HG03565 (cell line): ENCODE data around the gene SELENOT.

Experiments used
- ATAC-seq: cut with Tn5 transposase; IDR thresholded peaks from one replicate; pipeline ENCODE4 v1.9.1; 2021; ENCODE audit warnings: mild to moderate bottlenecking, moderate library complexity; ENCODE audit not compliant: unreplicated experiment

The SELENOT gene

DNA sequence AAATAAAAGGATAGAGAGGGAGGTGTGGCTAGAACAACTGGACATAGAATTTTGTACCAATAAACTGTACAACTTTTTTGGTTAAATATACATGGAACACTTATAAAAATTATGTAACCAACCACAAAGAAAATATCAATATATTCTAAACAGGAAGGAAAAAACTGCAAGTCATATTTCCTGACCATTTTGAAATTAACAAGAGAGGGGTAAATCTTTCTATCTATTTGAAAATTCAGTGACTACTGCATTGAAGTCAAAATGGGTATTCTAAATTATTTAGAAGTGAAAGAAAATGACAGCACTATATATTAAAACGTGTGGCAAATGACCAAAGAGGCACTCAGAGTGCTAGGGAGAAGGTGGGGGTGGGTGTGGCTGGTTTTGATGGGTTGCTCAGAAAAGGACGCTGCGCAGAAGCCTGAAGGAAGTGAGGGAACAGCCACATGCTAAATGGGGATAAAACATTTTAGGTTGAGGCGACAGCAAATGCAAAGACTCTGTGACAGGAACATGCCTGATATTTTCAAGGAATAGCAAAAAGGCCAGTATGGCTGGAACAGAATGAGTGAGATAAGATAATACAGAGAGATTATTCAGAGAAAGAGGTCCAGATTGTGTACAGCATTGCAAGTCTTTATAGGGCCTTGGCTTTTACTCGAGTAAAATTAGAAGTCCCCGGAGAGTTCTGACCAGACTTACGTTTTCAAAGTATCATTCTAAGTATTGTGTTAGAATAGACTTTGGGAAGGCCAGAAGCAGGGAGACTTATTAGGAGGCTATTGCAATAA is 59.5 kb downstream of the SELENOT start:
- no peak for ATAC-seq

DNA sequence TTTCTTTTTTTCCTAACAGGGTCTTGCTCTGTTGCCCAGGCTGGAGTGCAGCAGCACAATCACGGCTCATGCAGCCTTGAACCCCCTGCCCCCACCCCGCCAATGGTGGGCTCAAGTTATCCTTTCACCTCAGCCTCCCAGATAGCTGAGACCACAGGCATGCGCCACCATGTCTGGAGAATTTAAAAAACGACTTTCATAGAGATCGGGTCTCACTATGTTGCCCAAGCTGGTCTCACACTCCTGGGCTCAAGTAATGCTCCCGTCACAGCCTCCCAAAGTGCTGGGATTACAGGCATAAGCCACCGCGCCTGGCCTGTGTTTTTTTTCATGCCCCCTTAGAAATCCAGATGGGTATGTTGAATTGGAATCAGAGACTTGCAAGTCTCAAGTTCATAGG is 60.3 kb downstream of the SELENOT start:
- no peak for ATAC-seq

DNA sequence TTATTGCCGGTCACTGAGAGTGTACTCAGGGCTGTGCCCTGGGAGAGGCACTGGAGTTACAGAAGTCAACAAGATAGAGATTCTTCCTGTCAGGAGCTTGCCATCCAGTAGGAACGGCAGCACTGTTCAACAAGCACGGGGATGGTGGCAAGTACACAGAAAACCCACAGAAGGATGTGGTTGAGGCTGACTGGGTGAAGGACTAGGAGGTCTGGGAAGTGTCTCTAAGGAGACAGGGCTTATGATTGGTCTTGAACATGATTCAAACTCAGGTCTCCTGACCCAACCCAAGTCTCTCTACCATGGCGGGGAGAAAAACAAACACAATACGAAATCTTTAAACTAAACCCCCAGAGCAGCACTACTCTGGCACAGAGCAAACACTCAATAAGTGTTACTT is 63.0 kb downstream of the SELENOT start:
- no peak for ATAC-seq

DNA sequence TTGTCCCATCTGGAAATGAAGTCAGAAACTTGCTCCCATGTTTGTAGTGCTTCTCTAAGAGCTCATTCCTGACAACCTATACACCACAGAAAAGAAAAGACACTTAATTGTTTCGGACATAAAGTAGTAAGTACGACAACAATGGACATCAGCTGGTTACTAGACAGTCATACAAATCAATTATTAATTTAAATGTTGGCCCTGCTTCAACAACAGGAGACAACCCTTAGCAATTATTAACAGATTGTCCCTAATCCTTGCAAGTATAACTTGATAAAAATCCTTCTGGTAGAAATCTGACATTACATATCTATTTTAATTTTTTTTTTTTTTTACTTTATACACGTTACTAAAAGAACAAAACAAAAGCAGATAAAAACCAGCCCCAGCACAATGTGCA is 70.8 kb downstream of the SELENOT start:
- no peak for ATAC-seq

DNA sequence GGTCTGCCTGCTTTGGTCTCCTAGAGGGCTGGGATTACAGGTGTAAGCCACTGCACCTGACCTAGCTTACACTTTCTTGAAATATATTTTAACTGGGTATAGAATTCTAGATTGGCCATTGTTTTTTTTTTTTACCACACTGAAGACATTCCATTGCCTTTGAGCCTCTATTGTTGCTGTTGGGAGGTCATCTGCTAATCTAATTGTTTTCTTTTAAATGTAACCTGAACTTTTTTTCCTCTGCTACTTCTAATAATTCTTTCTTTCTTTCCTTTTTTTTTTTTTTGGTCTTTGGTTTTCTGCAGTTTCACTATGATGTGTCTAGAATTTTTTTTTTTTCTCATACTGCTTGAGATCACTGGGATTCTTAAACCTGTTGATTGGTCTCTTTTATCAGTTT is 72.5 kb downstream of the SELENOT start:
- no peak for ATAC-seq
